ENCODE data around the gene DIP2C.

DNA sequence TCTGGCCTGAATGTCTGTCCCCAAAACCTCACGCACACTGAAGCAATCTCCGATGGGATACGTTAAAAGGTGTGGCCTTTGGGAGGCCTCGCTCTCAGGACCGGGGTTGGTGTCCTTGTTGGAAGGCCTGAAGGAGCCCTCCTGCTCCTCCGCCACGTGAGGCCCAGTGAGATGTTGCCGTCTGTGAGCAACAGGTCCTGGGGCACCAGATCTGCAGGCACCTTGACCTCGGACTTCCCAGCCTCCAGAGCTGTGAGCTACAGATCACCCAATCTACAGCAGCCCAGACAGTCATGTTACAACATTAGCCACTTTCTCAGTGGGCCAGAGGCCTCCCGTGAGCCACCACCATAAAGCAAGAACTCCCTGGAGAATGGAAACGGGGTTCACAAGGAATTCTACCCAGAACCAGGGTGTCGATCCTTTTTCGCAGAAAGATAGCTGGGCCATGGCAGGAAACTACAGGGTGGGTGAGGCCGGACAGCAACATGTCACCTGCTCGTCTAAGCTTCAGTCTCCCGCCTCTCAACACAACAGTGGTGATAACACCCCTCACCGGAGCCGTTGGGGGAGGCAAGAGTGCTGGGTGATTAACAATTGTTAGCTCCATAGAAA lies 87.0 kb downstream of the DIP2C start:
- TF ChIP-seq, protein P1, sequence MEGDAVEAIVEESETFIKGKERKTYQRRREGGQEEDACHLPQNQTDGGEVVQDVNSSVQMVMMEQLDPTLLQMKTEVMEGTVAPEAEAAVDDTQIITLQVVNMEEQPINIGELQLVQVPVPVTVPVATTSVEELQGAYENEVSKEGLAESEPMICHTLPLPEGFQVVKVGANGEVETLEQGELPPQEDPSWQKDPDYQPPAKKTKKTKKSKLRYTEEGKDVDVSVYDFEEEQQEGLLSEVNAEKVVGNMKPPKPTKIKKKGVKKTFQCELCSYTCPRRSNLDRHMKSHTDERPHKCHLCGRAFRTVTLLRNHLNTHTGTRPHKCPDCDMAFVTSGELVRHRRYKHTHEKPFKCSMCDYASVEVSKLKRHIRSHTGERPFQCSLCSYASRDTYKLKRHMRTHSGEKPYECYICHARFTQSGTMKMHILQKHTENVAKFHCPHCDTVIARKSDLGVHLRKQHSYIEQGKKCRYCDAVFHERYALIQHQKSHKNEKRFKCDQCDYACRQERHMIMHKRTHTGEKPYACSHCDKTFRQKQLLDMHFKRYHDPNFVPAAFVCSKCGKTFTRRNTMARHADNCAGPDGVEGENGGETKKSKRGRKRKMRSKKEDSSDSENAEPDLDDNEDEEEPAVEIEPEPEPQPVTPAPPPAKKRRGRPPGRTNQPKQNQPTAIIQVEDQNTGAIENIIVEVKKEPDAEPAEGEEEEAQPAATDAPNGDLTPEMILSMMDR (IDR thresholded peaks at IDR 0.05) = no peak
- TF ChIP-seq EZH2 (IDR thresholded peaks at IDR 0.05; ENCODE audit: borderline replicate concordance, insufficient read depth, low read depth, low read length, poor library complexity, severe bottlenecking) = no peak
